GM21529 (cell line): ENCODE measurements around the gene PGAP6.
A peak's percentile ranks its signal among the peaks of the same experiment; 100 is the strongest.
"Not testable (repeated sequence)": the region's sequence is repeated elsewhere in the genome, so short reads cannot be mapped to it uniquely, and the experiment has no call there.

Experiments
- ATAC-seq: cut with Tn5 transposase; IDR thresholded peaks from one replicate; pipeline ENCODE4 v1.9.1; 2021; ENCODE audit not compliant: unreplicated experiment

PGAP6 gene

GRCh38 chr16:379961-380761, 1.6 kb downstream of the PGAP6 start:
- no peak for ATAC-seq

DNA sequence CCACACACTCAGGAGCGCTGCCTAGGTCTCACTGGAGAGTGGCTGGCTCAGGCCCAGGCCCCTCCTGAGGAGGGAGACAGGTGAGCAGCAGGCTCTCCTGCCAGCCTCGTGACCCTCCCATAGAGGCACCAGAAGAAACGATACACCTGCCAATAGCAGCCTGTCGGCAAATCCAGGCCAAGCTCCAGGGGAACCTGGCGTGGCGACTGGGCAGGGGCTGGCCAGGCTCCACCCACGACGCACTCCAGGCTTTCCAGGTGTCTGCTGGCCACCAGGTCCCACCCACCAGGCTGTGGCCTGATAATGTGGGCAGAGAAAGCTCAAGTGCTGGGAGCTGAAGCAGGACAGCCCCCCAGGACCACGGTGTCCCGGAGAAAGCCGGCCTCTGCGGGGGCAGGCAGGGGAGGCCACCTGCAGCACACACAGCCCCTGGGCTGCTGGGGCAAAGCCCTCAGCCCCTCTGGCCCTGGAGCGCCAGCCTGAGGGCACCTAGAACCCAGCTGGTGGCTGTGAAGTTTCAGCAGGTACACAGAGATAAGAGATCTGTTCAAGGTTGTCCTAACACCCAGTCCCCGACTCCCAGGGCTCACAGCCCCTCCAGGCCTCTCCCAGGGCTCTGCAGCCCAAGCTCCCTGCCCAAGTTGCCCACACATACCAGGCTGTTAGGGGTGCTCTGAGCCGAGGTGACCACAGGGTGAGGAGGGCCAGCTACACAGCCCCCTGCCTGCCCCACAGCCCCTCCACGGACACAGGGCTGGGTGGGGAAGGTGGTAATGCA, 2.4 kb downstream of the PGAP6 start:
- no peak for ATAC-seq

DNA sequence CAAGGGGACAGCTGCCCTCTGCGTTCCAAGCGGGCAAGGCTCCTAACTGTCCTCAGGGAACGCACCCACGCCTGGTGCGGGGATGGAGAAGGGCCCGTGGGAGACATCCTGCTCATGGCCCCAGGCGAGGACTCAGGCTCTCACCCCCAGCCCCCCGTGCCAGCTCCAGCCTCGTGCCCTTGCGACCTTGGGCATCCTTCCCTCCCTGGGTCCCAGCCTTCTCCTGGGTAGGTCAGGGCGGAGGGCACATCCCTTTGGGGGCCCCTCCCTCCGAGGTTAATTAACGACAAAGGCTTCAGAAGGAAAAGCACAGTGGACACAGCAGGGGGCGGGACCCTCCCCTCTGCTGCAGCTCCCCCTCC, 3.0 kb downstream of the PGAP6 start:
- no peak for ATAC-seq

DNA sequence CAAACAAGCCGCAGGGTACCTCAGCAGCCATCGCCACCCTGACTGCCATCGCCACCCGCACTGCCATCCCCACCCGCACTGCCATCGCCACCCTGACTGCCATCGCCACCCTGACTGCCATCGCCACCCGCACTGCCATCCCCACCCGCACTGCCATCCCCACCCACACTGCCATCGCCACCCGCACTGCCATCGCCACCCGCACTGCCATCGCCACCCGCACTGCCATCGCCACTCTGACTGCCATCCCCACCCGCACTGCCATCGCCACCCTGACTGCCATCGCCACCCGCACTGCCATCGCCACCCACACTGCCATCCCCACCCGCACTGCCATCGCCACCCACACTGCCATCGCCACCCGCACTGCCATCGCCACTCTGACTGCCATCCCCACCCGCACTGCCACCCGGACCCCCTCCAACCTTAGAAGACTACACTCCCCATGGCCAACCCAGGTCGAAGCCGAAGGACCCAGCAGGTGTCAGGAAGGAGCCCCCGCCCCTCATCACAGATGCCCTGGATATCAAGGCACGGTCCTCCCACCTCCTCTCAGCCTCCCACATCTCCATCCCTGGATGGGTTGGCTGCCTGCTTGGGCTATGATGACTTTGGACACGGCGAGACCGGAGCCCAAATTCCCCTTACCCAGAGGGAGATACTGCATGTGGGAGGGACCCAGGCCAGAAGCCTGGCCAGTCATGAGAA, 3.5 kb downstream of the PGAP6 start:
- ATAC-seq: not testable (repeated sequence)

DNA sequence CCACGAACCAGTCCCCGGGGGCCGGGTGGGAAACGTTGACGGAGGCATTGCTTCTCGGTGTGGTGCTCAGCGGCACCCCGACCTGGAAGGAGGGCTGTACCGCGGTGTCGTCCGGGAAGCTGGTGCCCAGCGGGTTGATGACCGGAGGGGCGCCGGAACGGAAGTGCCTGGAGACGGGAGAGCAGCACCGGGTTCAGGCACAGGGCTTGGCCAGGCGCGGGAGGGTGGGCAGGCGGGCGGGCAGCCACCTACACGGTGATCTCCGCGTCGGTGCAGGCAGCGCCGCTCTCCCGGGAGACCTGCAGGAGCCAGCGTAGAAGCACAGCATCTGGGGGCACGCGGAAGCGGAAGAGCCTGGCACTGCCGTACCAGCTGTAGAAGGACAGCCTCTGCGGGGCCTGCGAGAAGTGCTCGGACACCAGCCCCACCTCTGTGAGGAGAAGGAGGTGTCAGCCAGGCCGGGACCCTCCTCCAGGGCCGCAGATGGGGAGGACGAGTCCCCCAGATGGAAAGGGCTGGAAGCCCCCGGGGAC, 4.3 kb downstream of the PGAP6 start:
- ATAC-seq: no peak

DNA sequence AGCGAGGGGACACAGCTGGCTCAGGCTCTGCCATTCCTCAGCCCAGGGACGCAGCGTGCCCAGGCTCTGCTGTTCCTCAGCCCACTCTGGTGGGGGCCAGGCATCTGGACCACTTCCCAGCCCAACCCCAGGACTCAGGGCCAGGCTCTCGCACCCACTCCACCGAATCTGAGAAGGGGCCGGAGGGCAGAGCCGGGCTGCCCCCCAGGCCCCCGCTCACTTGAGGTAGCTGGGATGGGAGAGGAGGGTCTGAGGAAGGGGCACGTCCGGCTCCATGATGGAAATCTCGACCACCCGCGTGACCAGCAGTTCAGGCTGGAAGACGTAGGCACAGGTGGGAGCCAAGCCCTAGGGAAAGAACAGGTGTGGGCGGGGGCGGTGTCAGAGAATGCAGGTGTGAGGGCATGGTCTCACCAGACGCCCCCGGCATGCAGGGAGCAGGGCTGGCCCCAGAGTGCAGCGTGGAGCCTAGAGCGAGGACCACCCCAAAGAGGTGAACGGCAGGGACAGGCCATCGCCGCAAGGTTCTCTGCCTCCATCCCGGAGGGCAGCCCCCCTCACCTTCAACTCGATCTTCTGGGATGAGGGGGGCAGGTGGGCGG, 4.9 kb downstream of the PGAP6 start:
- no peak for ATAC-seq

- ATAC-seq: no peak
These were observed 5.6 kb downstream of the PGAP6 start for GRCh38 chr16:375927-376816.

DNA sequence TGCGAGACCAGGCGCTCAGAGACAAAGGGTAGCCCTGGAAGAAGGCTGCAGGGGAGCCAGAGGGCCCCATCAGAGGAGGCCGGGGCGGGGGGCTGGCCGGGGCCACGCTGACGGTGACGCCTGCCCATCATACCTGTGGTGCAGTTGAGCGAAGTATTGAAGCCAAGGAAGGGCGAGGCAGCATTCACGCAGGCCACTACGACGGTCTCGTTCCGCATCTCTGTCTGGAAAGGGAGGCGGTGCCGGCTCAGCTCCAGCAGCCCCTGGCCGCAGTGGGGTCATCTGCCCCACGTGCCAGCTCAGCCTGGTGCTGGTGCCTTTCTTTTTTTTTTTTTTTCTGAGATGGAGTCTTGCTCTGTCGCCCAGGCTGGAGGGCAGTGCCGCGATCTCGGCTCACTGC, 6.6 kb downstream of the PGAP6 start:
- no peak for ATAC-seq

GRCh38 chr16:374616-374926, 7.2 kb downstream of the PGAP6 start:
- ATAC-seq: no peak

- ATAC-seq: no peak
These were observed 7.7 kb downstream of the PGAP6 start for GRCh38 chr16:373848-374615.

DNA sequence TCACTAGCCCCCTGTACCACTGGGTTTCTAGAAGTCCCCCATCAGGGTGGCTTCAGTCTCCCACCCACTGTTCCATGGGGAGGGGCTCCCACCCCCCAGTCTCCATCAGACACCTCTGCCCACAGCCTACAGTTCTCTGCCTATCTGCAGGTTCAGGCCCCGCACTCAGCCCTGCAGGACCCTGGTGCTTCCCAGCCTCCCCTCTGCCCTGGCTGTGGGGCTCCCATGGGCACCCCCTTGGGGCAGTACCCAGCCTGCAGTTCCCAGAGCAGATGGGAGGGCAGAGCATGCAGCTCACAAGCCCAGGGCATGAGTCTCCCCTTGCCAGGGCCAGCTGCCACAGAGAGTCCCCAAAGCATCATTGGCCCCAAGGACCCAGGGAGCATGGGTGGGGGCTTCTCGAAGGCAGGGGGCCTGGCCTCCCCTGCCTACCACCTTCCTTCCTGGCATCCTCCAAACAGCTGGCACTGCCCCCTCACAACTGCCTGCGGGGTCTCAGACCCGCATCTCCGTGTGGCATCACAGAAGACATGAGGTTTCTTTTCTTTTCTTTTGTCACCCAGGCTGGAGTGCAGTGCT, 8.7 kb downstream of the PGAP6 start:
- ATAC-seq: no peak

GRCh38 chr16:372302-372983, 9.3 kb downstream of the PGAP6 start:
- ATAC-seq: no peak

DNA sequence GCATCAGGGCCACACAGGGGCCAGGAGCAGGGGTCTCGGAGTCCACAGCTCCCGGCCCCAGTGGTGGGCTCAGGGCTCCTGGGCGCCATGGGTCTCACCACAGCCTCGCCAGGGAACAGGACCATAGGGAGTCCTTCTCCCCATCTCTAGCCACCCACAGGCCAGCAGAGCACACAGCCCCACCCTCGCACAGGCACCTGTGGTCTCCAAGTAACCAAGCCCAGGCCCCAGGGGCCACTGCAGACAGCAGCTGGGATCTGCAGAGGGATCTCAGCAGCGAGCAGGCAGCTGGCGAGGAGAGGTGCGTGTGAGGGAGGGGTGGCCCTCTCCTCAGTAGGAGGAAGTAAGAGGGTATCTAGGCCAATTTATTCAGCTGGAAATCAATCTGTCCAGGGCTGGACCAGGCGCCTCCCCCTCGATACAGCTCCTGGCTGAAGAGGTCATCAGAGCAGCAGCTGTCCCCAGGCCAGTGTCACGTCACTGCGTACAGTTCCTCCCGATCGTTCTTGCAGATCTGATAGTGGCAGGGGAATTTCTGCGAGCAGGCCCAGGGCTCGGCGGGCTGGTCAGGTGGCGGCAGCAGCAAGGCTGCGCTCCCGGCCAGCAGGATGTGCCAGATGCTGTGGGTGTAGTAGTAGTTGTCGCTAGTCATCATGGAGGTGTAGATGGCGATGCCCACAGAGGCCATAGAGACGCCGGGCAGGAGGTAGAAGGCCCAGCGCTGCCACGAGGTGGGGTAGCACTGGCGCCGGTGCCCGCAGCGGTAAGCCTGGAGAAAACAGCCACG, 10.1 kb downstream of the PGAP6 start:
- no peak for ATAC-seq

- ATAC-seq: no peak
These were observed 10.7 kb downstream of the PGAP6 start for GRCh38 chr16:370979-371514.

- peak; percentile 83 for ATAC-seq
These were observed 11.3 kb downstream of the PGAP6 start, which contains the start of gene MRPL28 for GRCh38 chr16:370443-370842. TSS of gene MRPL28 (minus strand) at chr16:370538. CDS start at chr16:370218, 320 bp downstream.

DNA sequence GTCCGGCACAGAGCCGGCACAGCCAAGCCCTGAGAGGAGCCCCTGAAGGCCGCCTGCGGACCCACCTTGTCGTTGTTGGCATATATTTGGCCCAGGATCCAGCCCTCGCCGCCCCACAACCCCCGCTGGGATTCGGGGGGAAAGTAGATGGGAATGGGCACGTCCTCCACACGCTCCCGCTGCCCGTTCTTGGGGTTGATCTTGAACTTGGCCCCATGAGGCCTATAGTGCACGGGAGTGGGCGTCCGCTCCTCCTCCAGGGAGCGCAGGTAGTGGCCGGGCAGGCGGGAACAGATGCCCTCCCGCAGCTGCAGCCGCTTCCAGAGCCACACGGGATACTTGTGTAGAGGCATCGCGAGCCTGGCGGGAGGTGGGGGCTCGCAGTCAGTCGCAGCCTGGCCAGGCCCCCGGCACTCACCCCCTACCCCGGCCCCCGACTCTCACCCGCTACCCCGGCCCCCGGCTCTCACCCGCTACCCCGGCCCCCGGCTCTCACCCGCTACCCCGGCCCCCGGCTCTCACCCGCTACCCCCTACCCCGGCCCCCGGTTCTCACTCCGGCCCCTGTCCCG, 11.8 kb downstream of the PGAP6 start:
- ATAC-seq: no peak

DNA sequence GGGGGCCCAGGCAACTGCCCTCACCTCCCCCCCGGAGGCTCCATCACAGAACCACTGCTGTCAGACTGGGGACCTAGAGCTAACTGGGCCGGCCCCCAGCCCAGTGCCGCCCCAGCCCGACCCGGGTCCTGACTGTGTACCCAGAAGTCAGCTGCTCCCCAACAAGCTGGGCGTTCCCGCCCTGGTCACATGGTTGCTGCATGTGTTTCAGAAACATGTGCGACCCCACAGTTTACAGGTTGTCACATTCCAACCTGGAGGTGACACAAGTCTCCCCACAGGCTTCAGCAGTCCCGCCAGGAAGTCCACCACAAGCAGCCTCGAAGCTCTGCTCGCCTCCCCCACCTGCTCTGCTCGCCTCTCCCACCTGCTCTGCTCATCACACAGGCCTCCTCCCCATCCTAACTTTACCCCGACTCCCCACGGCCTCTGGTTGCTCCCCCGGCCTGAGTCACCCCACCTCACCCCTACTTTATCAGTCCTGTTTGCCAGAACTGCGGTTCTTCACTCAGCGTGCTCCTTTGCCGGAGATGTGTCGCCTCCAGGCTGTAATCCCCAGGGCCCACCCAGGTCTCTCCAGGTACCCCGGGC, 12.4 kb downstream of the PGAP6 start:
- ATAC-seq: no peak
